ENCODE measurements around the gene TSHZ2.

The TSHZ2 gene

DNA sequence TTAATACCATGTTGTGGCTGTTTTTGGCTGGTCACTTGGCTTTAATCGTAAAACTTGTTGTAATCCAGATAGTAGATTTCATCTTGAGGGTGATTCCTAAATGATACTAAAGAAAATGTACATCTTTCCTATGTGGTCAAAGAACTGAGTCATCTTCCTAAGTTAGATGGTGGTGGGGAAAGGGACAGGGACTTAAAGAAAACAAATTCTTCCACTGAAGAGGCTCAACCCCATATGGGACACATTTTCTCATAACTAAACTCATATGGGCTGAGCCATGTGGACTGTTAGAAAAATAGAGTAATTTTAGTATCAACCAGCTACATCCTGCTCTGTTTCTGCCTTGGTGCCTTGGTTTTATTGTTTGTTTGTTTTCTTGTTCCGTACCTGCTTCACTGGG lies 155.8 kb downstream of the TSHZ2 start:
- POLR2A ChIA-PET, result no interaction called here
- H3K4me3 ChIP-seq (ENCODE audit: low read depth, low read length), result no peak overlapping the region
- CTCF ChIA-PET, result no interaction called here
- DNase-seq (ENCODE audit: low read depth, low spot score), result no peak
- TF ChIP-seq, protein P1, sequence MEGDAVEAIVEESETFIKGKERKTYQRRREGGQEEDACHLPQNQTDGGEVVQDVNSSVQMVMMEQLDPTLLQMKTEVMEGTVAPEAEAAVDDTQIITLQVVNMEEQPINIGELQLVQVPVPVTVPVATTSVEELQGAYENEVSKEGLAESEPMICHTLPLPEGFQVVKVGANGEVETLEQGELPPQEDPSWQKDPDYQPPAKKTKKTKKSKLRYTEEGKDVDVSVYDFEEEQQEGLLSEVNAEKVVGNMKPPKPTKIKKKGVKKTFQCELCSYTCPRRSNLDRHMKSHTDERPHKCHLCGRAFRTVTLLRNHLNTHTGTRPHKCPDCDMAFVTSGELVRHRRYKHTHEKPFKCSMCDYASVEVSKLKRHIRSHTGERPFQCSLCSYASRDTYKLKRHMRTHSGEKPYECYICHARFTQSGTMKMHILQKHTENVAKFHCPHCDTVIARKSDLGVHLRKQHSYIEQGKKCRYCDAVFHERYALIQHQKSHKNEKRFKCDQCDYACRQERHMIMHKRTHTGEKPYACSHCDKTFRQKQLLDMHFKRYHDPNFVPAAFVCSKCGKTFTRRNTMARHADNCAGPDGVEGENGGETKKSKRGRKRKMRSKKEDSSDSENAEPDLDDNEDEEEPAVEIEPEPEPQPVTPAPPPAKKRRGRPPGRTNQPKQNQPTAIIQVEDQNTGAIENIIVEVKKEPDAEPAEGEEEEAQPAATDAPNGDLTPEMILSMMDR (IDR thresholded peaks at IDR 0.05; ENCODE audit: insufficient read depth, low read length, missing control alignments), result no peak

DNA sequence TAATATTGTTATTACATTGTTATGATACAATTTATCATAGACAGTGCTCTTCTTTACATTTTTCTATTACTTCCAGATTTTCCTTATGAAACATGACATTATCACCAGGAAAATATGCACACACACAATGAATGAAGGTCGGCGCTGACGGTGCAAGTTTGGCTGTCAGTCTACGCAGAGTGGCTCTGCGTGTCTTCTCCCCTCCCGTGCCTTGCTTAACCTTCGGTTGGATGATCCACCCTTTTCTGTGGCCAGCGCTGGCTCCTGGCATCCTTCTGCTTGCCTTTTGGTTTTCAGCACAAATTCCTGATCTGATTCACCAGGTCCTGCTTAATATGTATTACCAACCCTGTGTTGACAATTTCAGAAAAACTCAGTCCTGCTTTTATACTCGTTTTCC lies 157.4 kb downstream of the TSHZ2 start:
- DNase-seq (ENCODE audit: low read depth, low spot score), result no peak
- TF ChIP-seq, protein P1 (IDR thresholded peaks at IDR 0.05; ENCODE audit: insufficient read depth, low read length, missing control alignments), result no peak
- CTCF ChIA-PET, result no interaction called here
- no peak overlapping the region for H3K4me3 ChIP-seq (ENCODE audit: low read depth, low read length)
- POLR2A ChIA-PET, result no interaction called here

DNA sequence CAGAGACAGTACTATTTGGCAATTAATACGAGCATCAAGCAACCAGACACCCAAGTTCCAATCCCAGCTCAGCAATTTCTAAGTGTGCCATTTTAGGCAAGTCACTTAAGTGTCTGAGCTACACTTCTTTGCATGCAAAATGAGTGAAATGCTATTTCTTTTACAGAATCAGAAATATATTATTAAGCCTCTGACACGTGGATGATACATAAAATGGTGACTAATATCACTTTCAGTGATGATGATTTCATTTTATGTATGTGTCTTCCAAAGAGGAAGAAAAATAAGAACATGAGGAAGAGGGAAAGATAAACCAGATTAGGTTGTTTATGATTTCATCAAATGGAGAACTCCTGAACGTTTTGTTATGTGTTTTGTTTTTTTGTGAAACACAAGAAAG lies 158.6 kb downstream of the TSHZ2 start:
- no peak for DNase-seq (ENCODE audit: low read depth, low spot score)
- POLR2A ChIA-PET, result no interaction called here
- TF ChIP-seq, protein P1 (IDR thresholded peaks at IDR 0.05; ENCODE audit: insufficient read depth, low read length, missing control alignments), result no peak
- CTCF ChIA-PET, result no interaction called here
- H3K4me3 ChIP-seq (ENCODE audit: low read depth, low read length), result no peak overlapping the region

DNA sequence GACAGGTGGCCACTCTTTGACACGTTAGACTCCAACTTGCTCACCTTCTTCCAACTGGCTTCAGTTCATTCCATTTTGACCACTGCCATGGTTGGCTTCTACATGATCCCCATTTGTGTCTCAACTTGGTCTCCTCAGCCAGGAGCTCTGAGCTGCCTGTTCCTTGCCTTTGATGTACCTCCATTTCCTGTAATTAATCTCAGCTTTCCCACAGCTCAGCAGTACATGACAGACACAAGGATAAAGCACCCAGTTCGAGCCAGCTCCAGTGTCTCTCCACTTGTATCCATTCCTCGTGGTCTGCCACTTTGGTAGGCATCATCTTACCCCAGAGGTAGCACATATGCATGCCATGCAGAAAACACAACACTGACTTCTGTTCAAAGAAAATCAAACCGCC lies 161.0 kb downstream of the TSHZ2 start:
- H3K4me3 ChIP-seq (ENCODE audit: low read depth, low read length), result no peak overlapping the region
- TF ChIP-seq, protein P1 (IDR thresholded peaks at IDR 0.05; ENCODE audit: insufficient read depth, low read length, missing control alignments), result no peak
- DNase-seq (ENCODE audit: low read depth, low spot score), result no peak
- CTCF ChIA-PET, result no interaction called here
- POLR2A ChIA-PET, result no interaction called here

DNA sequence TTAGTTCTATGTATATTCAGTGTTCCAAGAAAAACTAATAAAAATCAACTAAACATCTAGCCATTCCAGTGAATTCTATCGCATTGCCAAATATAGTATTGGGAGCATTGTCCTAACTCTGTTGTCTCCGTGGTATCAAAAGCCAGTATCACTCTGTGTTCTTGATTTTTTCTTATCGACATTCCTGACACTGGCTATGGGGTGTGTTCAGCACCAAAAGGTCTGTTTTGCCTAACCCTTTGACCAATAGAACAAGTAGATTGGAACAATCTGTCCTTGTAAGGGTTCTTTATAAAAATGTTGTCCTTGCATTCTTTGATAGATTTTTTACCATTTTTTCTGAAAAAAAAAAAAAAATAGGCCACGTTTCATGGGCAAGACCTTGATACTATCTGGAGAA lies 161.5 kb downstream of the TSHZ2 start:
- H3K4me3 ChIP-seq (ENCODE audit: low read depth, low read length), result no peak overlapping the region
- TF ChIP-seq, protein P1 (IDR thresholded peaks at IDR 0.05; ENCODE audit: insufficient read depth, low read length, missing control alignments), result no peak
- ChIA-PET POLR2A (no interaction called here), CTCF (no interaction called here)
- no peak for DNase-seq (ENCODE audit: low read depth, low spot score)

DNA sequence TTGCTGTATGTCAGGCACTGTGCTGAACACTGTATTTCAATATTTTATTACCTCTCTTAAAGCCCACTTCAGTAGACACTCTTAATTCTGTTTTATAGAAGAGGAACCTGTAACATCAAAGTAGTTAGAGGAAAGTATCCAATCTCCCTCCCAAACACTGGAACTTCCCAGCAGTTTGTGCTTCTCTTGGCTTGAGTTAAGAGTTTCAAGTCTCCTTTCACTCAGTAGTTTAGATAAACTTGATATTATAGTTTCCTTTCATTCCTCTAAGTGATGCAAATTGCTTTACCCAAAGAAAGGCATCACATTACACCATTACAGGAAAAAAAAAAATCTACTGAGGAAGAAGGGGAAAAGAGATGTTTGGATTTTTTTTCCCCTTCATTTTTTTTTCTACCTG lies 164.3 kb downstream of the TSHZ2 start:
- no peak overlapping the region for H3K4me3 ChIP-seq (ENCODE audit: low read depth, low read length)
- TF ChIP-seq, protein P1 (IDR thresholded peaks at IDR 0.05; ENCODE audit: insufficient read depth, low read length, missing control alignments), result no peak
- DNase-seq (ENCODE audit: low read depth, low spot score), result no peak
- ChIA-PET POLR2A (no interaction called here), CTCF (no interaction called here)

Data from AG04449 (cell line).